PFSK-1 (cell line): Measurements from ENCODE around the gene MCAT.

Source experiments
- FOXP2 ChIP-seq: optimal IDR thresholded peaks from 2 replicates; pipeline ENCODE3; 2011; ENCODE audit warnings: borderline replicate concordance, control low read depth, inconsistent platforms; ENCODE audit not compliant: insufficient read depth; ENCODE audit errors: extremely low read length, extremely low read depth
- POLR2AphosphoS5 ChIP-seq: IDR thresholded peaks from 2 replicates; pipeline ENCODE4 v1.6.1; 2012; ENCODE audit warnings: low read depth, mild to moderate bottlenecking, control low read depth, low read length, moderate library complexity
- SIN3A ChIP-seq: IDR thresholded peaks from 2 replicates; pipeline ENCODE4 v1.6.1; 2012; ENCODE audit warnings: mild to moderate bottlenecking, low read length, moderate library complexity, borderline replicate concordance; ENCODE audit not compliant: insufficient read depth
- TAF1 ChIP-seq: IDR thresholded peaks from 2 replicates; pipeline ENCODE4 v1.6.1; 2012; ENCODE audit warnings: low read length, control low read depth, borderline replicate concordance; ENCODE audit not compliant: insufficient read depth
- TF ChIP-seq, protein P1 (sequence below), 2 experiments: IDR thresholded peaks; 2 replicates each; pipeline versions ENCODE4 v1.6.1 to v1.8.0; 2011 to 2012; ENCODE audit warnings: low read depth in 2 of 2, low read length in 2 of 2, control low read depth in 1 of 2, inconsistent platforms in 1 of 2, mild to moderate bottlenecking in 1 of 2, moderate library complexity in 1 of 2; ENCODE audit not compliant: insufficient read depth in 1 of 2

DNA sequence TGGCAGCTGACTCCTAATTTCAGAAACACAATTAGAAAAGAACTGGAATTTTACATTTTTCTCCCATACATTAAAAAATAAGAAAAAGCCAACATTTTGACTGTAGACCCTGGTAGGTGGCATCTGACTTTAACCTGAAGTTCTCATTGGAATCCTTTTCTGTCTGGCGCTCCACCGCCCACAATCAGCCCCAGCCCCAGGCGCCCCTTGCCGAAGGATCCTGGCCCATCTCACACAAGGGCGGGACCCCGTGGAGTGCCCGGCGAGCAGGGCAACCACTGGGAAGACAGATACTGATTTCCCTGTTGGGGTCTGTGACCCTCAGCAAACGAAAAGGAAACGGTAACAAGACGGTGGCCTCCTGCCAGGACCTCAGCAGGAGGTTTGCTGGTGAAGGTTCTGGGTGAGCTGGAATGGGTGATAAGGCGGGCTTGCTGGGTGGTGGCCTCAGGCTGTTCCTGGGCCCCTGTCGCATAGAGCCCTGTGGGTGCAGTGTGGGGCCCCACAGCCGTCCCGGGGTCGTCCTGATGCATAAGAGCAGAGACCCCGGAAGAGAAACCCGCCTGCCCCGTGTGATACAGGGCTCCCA lies 23.9 kb upstream of the MCAT start:
- no peak for TF ChIP-seq POLR2AphosphoS5
- TF ChIP-seq, protein P1, sequence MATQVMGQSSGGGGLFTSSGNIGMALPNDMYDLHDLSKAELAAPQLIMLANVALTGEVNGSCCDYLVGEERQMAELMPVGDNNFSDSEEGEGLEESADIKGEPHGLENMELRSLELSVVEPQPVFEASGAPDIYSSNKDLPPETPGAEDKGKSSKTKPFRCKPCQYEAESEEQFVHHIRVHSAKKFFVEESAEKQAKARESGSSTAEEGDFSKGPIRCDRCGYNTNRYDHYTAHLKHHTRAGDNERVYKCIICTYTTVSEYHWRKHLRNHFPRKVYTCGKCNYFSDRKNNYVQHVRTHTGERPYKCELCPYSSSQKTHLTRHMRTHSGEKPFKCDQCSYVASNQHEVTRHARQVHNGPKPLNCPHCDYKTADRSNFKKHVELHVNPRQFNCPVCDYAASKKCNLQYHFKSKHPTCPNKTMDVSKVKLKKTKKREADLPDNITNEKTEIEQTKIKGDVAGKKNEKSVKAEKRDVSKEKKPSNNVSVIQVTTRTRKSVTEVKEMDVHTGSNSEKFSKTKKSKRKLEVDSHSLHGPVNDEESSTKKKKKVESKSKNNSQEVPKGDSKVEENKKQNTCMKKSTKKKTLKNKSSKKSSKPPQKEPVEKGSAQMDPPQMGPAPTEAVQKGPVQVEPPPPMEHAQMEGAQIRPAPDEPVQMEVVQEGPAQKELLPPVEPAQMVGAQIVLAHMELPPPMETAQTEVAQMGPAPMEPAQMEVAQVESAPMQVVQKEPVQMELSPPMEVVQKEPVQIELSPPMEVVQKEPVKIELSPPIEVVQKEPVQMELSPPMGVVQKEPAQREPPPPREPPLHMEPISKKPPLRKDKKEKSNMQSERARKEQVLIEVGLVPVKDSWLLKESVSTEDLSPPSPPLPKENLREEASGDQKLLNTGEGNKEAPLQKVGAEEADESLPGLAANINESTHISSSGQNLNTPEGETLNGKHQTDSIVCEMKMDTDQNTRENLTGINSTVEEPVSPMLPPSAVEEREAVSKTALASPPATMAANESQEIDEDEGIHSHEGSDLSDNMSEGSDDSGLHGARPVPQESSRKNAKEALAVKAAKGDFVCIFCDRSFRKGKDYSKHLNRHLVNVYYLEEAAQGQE (IDR thresholded peaks at IDR 0.05; ENCODE audit: insufficient read depth in 1 of 2, low read depth in 2 of 2, low read length in 2 of 2) = no peak
- no peak for TF ChIP-seq TAF1
- no peak for TF ChIP-seq SIN3A
- no peak for TF ChIP-seq FOXP2
